D341Med (cell line): ENCODE results near the gene SOHLH2.

Experiments used
- DNase-seq: peaks from one replicate; pipeline ENCODE4 v3.0.0; 2012; ENCODE audit warnings: low spot score

SOHLH2 gene

GRCh38 chr13:36131222-36131930 lies 83.0 kb downstream of the SOHLH2 start, which contains the start of gene DCLK1:
TSS of gene DCLK1 (minus strand) at chr13:36131382.
- DNase-seq, result peak; percentile 63

- DNase-seq, result peak; percentile 64
Observed at GRCh38 chr13:36130552-36131221, 83.7 kb downstream of the SOHLH2 start.

- no peak for DNase-seq
Observed at GRCh38 chr13:36130193-36130551, 84.2 kb downstream of the SOHLH2 start.

GRCh38 chr13:36129539-36129938 lies 84.8 kb downstream of the SOHLH2 start:
- no peak for DNase-seq

- DNase-seq, result no peak
Observed at GRCh38 chr13:36126491-36126890, 87.9 kb downstream of the SOHLH2 start.

GRCh38 chr13:36125841-36126240 lies 88.5 kb downstream of the SOHLH2 start:
- DNase-seq, result no peak

- no peak for DNase-seq
Observed at GRCh38 chr13:36124236-36124822, 90.0 kb downstream of the SOHLH2 start.
